ACC112 (cell line): ENCODE data around the gene TMEM223.

ENCODE experiments used
- H2AFZ ChIP-seq: fragments of 200-600 bp; sonication (generic); one replicate; pipeline ENCODE4 v1.6.0; 2017; ENCODE audit warnings: antibody characterized with exemption, low read length; ENCODE audit not compliant: unreplicated experiment
- H3K27ac ChIP-seq: fragments of 200-600 bp; sonication (generic); 2 replicates; pipeline ENCODE4 v1.5.1; 2014; ENCODE audit warnings: low read depth, mild to moderate bottlenecking, antibody characterized with exemption, low read length, moderate library complexity
- H3K27me3 ChIP-seq: fragments of 200-600 bp; sonication (generic); 2 replicates; pipeline ENCODE4 v1.6.1; 2014; ENCODE audit warnings: mild to moderate bottlenecking, antibody characterized with exemption, low read length, moderate library complexity, mixed read lengths; ENCODE audit not compliant: insufficient read depth
- H3K36me3 ChIP-seq: fragments of 200-600 bp; sonication (generic); 2 replicates; pipeline ENCODE4 v1.6.1; 2016; ENCODE audit warnings: mild to moderate bottlenecking, antibody characterized with exemption, low read length, moderate library complexity, mixed read lengths; ENCODE audit not compliant: insufficient read depth
- H3K4me1 ChIP-seq: fragments of 200-600 bp; sonication (generic); one replicate; pipeline ENCODE4 v1.6.1; 2016; ENCODE audit warnings: low read length, mixed read lengths; ENCODE audit not compliant: insufficient read depth, unreplicated experiment, control insufficient read depth
- H3K4me3 ChIP-seq: fragments of 200-600 bp; sonication (generic); 2 replicates; pipeline ENCODE4 v1.5.1; 2014; ENCODE audit warnings: mild to moderate bottlenecking, low read depth, low read length
- H3K79me2 ChIP-seq: fragments of 200-600 bp; sonication (generic); one replicate; pipeline ENCODE4 v1.6.0; 2016; ENCODE audit warnings: low read length; ENCODE audit not compliant: control insufficient read depth, unreplicated experiment, insufficient read depth

Gene TMEM223

DNA sequence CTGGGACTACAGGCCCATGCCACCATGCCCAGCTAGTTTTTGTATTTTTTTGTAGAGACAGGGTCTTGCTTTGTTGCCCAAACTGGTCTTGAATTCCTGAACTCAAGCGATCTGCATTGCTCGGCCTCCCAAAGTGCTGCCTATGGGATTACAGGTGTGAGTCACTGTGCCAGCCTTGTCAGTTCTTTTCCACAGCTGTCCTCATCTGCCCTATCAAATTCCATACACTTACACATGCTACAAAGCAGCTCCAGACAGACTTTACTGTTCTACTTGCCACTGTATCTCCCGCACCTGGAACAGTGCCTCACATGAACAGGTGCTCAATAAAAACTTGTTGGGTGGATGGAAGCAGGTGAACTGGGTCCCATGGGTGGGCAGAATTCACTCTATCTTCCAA, 31.9 kb upstream of the TMEM223 start:
- no peaks in the 10 kb centered on the region for H3K4me1 ChIP-seq
- no peaks in the 10 kb centered on the region for H3K27me3 ChIP-seq
- H2AFZ ChIP-seq, result no peak overlapping the region
- peaks cover 15% of the 10 kb centered on the region for H3K79me2 ChIP-seq
- H3K36me3 ChIP-seq, result peaks cover 20% of the 10 kb centered on the region
- H3K27ac ChIP-seq, result no peak overlapping the region
- H3K4me3 ChIP-seq, result no peak overlapping the region

DNA sequence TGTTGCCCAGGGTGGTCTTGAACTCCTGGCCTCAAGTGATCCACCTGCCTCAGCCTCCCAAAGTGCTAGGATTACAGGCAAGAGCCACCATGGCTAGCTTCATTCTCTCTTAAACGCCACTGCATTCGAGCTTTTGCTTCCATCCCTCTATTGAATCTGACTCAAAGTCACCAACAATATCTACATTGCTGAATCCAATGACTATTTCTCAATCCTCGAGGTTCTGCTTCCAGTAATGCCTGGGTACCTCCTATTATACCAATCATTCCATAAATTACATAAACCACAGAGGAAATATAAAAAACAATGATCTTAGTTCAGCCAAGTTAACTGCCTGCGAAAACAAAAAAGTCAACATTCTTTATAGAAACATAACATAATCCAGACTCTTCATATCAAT, 25.3 kb upstream of the TMEM223 start:
- Histone ChIP-seq H3K36me3 (peaks cover 13% of the 10 kb centered on the region), H3K79me2 (no peaks in the 10 kb centered on the region), H3K4me3 (no peak overlapping the region), H3K4me1 (no peaks in the 10 kb centered on the region), H3K27me3 (no peaks in the 10 kb centered on the region), H3K27ac (no peak overlapping the region), H2AFZ (no peak overlapping the region)

DNA sequence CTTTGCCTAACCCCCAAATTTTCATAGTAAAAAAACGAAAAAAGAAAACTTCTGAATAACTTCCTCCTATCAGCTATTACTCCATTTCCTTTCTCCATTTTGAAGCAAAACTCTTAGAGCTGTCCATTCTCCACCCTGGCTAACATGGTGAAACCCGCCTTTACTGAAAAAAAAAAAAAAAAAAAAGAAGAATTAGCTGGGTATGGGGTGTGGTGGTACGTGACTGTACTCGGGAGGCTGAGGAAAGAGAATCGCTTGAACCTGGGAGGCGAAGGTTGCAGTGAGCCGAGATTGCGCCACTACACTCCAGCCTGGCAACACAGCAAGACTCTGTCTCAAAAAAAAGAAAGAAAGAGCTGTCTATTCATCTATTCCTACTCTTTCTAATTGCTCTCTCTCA, 24.8 kb upstream of the TMEM223 start:
- H2AFZ ChIP-seq, result no peak overlapping the region
- H3K27ac ChIP-seq, result no peak overlapping the region
- peaks cover 13% of the 10 kb centered on the region for H3K36me3 ChIP-seq
- no peaks in the 10 kb centered on the region for H3K79me2 ChIP-seq
- H3K4me1 ChIP-seq, result no peaks in the 10 kb centered on the region
- no peaks in the 10 kb centered on the region for H3K27me3 ChIP-seq
- H3K4me3 ChIP-seq, result no peak overlapping the region

DNA sequence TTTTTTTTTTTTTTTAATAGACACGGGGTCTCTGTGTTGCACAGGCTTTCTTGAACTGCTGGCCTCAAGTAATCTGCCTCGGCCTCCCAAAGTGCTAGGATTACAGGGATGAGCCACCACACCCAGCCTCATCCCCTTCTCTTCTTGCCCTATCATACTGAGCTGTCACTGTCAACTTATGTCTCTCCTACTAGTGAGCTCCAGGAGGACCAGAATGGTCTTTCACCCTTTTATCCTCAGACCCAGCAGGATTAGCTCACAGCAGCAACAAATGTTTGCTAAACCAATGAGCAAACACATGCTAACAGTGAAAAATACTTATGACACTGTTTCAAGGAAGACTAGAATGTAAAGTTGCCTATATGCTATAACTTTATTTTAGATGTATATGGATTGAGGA, 19.9 kb upstream of the TMEM223 start:
- Histone ChIP-seq H3K27ac (no peak overlapping the region), H3K36me3 (peaks cover 7% of the 10 kb centered on the region), H3K4me3 (no peak overlapping the region), H2AFZ (no peak overlapping the region), H3K79me2 (no peaks in the 10 kb centered on the region), H3K4me1 (peaks cover 5% of the 10 kb centered on the region), H3K27me3 (no peaks in the 10 kb centered on the region)

DNA sequence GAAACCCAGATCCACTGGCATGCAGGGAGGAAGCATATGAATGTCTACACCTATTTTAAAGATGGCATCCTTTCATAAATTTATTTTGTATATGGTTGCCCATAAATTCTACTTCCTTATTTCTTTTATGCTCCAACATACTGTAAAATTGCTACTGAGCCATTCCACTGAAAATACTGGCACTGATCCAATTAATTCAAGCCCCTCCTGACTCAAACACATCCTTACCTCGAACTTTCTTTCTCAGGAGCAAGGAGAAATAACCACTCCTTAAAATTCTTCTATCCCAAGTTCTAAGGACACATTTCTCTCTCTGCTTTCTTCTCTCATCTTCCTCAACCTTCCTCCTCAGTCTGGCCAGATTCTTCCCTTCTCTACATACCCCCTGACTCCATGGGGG, 18.9 kb upstream of the TMEM223 start:
- no peak overlapping the region for H3K27ac ChIP-seq
- peaks cover under 1% of the 10 kb centered on the region for H3K36me3 ChIP-seq
- no peaks in the 10 kb centered on the region for H3K79me2 ChIP-seq
- H3K4me3 ChIP-seq, result no peak overlapping the region
- peaks cover 13% of the 10 kb centered on the region for H3K4me1 ChIP-seq
- no peak overlapping the region for H2AFZ ChIP-seq
- no peaks in the 10 kb centered on the region for H3K27me3 ChIP-seq

DNA sequence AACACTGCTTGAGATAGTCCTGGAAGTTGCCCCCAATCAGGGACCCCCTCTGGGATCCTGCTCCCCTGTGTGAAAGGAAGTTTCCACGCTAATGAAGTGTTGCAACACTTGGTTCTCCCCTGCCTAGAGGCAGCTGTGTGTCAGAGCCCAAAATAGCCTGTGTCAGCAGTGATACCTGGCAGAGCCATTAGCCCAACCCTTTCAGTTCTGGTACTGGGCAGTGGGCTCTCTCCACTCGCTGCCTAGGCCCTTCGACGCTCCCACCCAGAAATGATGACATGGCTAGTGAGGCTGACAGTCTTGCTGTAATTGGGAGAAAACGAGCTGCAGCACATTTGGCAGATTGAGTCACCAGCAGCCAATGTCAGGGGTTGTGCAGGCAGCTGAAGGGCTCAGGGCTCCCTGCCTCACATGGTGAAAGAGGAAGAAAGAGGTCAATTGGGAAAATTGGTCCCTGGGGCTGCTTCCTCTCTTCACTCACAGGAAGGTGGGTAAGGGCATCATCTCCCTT, 14.9 kb upstream of the TMEM223 start:
- Histone ChIP-seq H3K4me1 (peaks cover 22% of the 10 kb centered on the region), H2AFZ (no peak overlapping the region)

DNA sequence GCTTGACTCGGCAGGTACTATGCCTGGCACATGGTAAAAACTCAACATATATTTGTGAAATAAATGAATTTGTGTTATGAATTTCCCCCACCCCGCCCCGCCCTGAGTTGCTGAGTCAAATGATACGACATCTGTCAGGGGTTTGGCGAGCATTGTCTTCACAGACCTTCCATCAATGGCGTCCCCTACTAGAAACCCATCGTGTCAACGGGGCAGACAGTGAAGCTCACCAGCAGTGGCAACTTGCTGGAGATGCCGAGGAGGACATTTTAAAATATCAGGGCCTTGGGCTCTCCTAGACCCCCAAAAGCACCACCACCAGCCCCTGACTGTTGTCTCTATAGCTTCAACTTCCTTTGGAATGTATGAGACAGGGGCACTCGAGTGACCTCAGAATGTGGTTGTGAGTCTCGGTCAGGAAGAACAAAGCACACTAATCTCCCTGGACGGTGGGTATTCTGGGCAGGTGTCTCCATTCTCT, 14.2 kb upstream of the TMEM223 start:
- peak overlapping the region; percentile 16; the same call in 1 of the 2 replicates for H3K27ac ChIP-seq
- H3K27me3 ChIP-seq, result no peaks in the 10 kb centered on the region
- peaks cover 21% of the 10 kb centered on the region for H3K36me3 ChIP-seq
- H3K79me2 ChIP-seq, result peaks cover 32% of the 10 kb centered on the region
- peaks cover 22% of the 10 kb centered on the region for H3K4me1 ChIP-seq
- H3K4me3 ChIP-seq, result peak overlapping the region; percentile 99
- H2AFZ ChIP-seq, result peak overlapping the region; percentile 78

More for the DNA sequence above, 14.9 kb upstream of the TMEM223 start:
- peaks cover 32% of the 10 kb centered on the region for H3K79me2 ChIP-seq
- H3K4me3 ChIP-seq, result no peak overlapping the region
- peaks cover 15% of the 10 kb centered on the region for H3K36me3 ChIP-seq
- H3K27me3 ChIP-seq, result no peaks in the 10 kb centered on the region
- H3K27ac ChIP-seq, result peak overlapping the region; percentile 16

DNA sequence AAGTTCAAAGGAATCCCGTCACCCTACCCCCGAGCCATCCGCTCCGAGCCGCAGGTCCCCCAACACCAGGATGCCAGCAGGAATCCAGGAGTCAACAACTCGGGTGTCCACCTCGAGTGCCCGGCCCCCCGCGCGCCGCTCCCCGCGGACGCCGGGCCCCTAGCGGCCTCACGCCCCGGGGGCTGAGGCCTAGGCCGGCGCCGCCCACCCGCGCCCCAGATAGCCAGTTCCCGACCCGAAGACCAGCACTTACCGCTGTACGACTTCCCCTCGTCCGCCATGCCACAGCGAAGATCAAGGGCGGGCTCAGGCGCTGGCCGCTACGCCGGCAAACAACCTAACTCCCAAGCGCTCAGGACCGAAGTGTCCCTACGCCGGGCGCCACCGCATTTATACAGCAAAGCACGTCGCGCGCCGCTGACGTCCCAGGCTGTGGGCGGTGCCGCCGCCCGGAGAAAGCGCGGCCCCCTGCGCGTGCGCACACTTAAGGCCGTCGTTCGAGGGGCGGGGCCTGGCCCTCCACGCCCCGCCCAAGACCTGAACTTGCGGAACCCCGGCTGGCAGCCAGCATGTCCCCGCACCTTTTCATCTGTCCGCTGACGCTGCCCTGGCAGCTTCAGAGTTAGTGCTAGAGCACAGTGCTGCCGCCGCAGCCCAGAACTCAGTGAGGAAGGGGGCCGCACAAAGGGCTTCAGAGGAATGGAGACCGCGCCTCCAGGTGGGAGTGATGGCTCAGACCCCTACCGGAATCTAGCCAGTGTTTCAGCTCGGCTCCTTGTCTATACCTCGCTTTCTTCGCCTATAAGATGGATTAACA, 13.5 kb upstream of the TMEM223 start, which contains the start of gene NXF1:
TSS of gene NXF1 (minus strand) at position 365 of the 817 bp plus-strand sequence. CDS start at position 281, 84 bp downstream.
- Histone ChIP-seq H2AFZ (peak within 1 kb of the TSS; percentile 78), H3K4me1 (peaks cover 22% of the 10 kb centered on the region), H3K79me2 (peaks cover 32% of the 10 kb centered on the region), H3K4me3 (peak within 1 kb of the TSS; percentile 99), H3K27me3 (no peaks in the 10 kb centered on the region), H3K27ac (peak within 1 kb of the TSS; percentile 66), H3K36me3 (peaks cover 25% of the 10 kb centered on the region)

DNA sequence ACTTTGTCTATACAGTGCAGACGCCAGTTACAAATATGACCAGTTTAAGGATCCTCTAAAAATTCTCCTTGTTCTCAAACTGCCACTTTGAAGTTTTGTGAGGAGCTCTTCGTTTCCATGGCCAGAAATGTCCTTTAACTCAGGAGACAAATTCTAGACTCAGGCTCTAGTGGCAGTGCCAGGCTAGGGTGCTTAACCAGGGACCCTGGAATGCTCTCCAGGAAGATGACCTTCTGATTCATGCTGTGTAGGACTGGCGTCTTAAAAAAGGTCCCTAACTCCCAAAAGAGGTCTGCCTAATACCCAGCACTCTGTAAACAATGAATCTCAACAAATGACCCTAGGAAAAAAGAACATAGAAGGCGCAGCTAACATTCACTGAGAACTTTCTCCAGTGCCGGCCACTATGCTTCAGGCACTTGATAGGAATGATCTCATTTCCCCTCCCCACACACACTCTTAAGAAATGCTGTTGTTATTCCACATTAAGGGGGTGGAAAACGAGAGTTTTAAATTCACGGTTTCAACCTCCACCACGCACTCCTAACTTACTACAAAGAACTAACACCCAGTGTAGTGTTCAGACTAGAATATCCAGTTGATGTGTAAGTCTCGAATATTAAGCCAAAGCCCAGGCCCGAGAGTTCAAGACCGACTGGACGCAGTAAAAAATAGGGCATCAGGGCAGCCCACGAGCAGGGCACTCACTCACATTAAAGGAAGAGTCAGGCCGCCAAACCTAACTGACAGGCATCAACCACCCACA, 12.7 kb upstream of the TMEM223 start:
- peak overlapping the region; percentile 99 for H3K4me3 ChIP-seq
- no peak overlapping the region for H2AFZ ChIP-seq
- peaks cover 22% of the 10 kb centered on the region for H3K4me1 ChIP-seq
- H3K79me2 ChIP-seq, result peaks cover 32% of the 10 kb centered on the region
- H3K36me3 ChIP-seq, result peaks cover 25% of the 10 kb centered on the region
- H3K27me3 ChIP-seq, result no peaks in the 10 kb centered on the region
- peak overlapping the region; percentile 66 for H3K27ac ChIP-seq

DNA sequence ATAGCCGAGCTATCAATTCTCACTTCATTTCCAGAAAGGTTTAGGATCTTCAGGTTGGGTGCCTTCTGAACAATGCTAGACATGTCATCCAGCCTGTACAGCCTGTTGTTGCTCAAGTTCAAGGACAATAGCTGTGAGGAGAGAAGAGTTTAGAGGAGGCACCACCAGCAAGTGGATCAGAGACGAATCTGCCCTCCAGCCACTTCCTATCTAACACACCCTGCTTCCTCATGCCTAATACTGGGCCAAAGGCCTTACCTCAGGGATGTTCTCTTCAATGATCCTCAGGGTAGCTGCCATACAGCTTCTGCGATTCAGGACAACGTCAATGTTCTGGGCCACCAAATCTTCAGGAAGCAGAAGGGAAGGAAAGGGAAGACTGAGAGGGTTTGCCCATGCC, 9.3 kb upstream of the TMEM223 start:
- peaks cover 11% of the 10 kb centered on the region for H3K4me1 ChIP-seq
- no peak overlapping the region for H3K27ac ChIP-seq
- peaks cover 25% of the 10 kb centered on the region for H3K36me3 ChIP-seq
- no peaks in the 10 kb centered on the region for H3K27me3 ChIP-seq
- H3K79me2 ChIP-seq, result peaks cover 32% of the 10 kb centered on the region
- no peak overlapping the region for H2AFZ ChIP-seq
- H3K4me3 ChIP-seq, result no peak overlapping the region
